Measurements from ENCODE around the gene MED29.

- TF ChIP-seq CTCF (IDR thresholded peaks at IDR 0.05; ENCODE audit: low read length) (no peak), EZH2phosphoT487 (IDR thresholded peaks at IDR 0.05; ENCODE audit: low read length) (no peak)
Measured at GRCh38 chr19:39399668-39400050, 8.5 kb downstream of the MED29 start.
